ENCODE results near the gene OIT3. TPM values are rescaled to one million over a fixed set of nuclear protein-coding genes. Genes with fewer than 3 reads are reported as not detected.
"Not testable (repeated sequence)": the region's sequence is repeated elsewhere in the genome, so short reads cannot be mapped to it uniquely, and the experiment has no call there.

The OIT3 gene
- total RNA-seq, 1 donor from 2014 or later: not detected

DNA sequence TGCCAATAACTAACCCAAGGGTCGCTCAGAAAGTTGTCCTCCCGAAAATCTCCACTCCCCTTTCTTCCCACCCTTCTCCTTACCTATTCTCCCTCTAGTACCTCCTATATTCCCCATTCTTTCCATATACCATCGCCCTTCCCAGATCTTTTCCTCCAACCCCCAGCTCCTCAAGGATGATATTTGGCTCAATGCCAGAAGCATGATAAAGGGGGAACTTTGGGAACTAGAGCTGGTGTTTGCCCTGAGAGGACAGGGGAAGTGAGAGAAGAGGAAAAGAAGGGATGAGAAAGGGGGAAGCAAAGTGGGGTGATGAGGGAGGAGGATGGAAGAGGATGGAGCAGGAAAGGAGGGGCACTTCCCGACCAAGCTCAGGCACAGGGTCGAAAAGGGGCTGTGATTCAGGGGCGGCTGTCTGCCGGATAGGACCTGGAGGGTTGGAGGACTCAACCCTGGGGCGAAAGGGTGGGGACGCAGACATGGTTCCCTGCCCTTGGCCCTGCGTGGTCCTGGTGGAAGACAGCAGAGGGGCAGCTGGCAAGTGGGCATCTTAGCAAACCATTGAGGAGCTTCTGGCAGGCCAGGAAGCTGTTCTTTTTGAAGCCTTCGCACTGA lies 1.8 kb downstream of the OIT3 start:
- no peaks in the 10 kb centered on the region for H3K36me3 ChIP-seq
- no peak overlapping the region for H3K4me3 ChIP-seq
- no peak for DNase-seq
- intact Hi-C loops (cut with micrococcal nuclease): no loop called here
- peaks cover 11% of the 10 kb centered on the region for H3K4me1 ChIP-seq
- TF ChIP-seq, protein P1, sequence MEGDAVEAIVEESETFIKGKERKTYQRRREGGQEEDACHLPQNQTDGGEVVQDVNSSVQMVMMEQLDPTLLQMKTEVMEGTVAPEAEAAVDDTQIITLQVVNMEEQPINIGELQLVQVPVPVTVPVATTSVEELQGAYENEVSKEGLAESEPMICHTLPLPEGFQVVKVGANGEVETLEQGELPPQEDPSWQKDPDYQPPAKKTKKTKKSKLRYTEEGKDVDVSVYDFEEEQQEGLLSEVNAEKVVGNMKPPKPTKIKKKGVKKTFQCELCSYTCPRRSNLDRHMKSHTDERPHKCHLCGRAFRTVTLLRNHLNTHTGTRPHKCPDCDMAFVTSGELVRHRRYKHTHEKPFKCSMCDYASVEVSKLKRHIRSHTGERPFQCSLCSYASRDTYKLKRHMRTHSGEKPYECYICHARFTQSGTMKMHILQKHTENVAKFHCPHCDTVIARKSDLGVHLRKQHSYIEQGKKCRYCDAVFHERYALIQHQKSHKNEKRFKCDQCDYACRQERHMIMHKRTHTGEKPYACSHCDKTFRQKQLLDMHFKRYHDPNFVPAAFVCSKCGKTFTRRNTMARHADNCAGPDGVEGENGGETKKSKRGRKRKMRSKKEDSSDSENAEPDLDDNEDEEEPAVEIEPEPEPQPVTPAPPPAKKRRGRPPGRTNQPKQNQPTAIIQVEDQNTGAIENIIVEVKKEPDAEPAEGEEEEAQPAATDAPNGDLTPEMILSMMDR (IDR thresholded peaks at IDR 0.05; ENCODE audit: borderline replicate concordance): no peak
- no peak overlapping the region for H3K27ac ChIP-seq (replicated peaks)
- H3K27me3 ChIP-seq (ENCODE audit: low read depth): no peaks in the 10 kb centered on the region
- no peaks in the 10 kb centered on the region for H3K9me3 ChIP-seq (replicated peaks)

DNA sequence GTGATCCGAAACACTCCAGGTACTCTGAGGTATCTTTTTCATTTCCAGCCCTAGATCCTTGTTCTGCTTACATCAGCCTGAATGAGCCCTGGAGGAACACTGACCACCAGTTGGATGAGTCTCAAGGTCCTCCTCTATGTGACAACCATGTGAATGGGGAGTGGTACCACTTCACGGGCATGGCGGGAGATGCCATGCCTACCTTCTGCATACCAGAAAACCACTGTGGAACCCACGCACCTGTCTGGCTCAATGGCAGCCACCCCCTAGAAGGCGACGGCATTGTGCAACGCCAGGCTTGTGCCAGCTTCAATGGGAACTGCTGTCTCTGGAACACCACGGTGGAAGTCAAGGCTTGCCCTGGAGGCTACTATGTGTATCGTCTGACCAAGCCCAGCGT lies 5.1 kb downstream of the OIT3 start:
- TF ChIP-seq, protein P1 (IDR thresholded peaks at IDR 0.05; ENCODE audit: borderline replicate concordance): no peak
- Histone ChIP-seq H3K4me1 (no peaks in the 10 kb centered on the region), H3K36me3 (no peaks in the 10 kb centered on the region), H3K9me3 (replicated peaks) (no peaks in the 10 kb centered on the region), H3K27me3 (ENCODE audit: low read depth) (no peaks in the 10 kb centered on the region), H3K27ac (replicated peaks) (no peak overlapping the region), H3K4me3 (no peak overlapping the region)
- intact Hi-C loops (cut with micrococcal nuclease): no loop called here
- no peak for DNase-seq

DNA sequence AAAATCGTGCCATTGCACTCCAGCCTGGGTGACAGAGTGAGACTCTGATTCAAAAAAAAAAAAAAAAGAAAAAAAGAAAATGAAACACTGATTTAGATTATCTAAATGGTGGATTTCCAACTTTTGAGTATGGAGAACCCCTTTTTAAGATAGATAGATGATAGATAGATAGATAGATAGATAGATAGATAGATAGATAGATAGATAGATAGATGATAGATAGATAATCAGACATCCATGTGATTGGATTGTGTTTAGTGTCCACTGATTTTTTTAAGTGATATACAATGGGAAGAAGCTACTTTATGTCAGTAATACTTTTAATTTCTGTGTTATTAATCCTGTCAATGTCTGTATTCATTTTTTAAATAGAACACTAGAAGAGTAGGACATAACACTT lies 6.0 kb downstream of the OIT3 start:
- intact Hi-C loops (cut with micrococcal nuclease): no loop called here

DNA sequence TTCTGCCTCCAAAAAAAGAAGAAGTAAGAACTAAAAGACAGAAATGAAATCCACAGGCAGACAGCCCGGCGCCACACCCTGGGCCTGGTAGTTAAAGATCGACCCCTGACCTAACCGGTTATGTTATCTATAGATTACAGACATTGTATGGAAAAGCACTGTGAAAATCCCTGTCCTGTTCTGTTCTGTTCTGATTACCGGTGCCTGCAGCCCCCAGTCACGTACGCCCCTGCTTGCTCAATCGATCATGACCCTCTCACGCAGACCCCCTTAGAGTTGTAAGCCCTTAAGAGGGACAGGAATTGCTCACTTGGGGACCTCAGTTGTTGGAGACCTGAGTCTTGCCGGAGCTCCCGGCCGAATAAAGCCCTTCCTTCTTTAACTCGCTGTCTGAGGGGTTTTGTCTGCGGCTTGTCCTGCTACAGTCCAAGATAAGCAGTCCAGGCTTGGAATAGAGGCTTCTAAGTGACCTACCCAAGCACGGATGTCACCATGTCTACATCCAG lies 10.5 kb downstream of the OIT3 start:
- H3K9me3 ChIP-seq (replicated peaks): not testable (repeated sequence)

More for the DNA sequence above, 6.0 kb downstream of the OIT3 start:
- no peaks in the 10 kb centered on the region for H3K36me3 ChIP-seq
- no peak for DNase-seq
- H3K27ac ChIP-seq (replicated peaks): no peak overlapping the region
- TF ChIP-seq, protein P1 (IDR thresholded peaks at IDR 0.05; ENCODE audit: borderline replicate concordance): no peak
- no peaks in the 10 kb centered on the region for H3K9me3 ChIP-seq (replicated peaks)
- H3K4me3 ChIP-seq: no peak overlapping the region
- no peaks in the 10 kb centered on the region for H3K27me3 ChIP-seq (ENCODE audit: low read depth)
- no peaks in the 10 kb centered on the region for H3K4me1 ChIP-seq

DNA sequence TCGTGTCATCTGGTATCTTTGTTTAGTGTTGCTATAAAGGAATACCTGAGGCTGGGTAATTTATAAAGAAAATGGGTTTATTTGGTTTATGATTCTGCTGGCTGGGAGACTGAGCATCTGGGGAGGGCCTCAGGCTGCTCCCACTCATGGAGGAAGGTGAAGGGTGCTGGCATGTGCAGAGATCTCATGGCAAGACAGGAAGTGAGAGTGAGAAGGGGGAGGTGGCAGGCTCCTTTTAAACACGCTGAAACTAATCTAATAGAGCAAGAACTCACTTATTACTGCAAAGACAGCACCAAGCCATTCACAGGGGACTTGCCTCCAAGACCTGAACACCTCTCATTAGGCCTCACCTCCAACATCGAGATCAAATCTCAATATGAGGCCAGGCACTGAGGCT lies 11.3 kb downstream of the OIT3 start:
- no peaks in the 10 kb centered on the region for H3K27me3 ChIP-seq (ENCODE audit: low read depth)
- H3K4me3 ChIP-seq: no peak overlapping the region
- DNase-seq: no peak
- intact Hi-C loops (cut with micrococcal nuclease): no loop called here
- H3K27ac ChIP-seq (replicated peaks): no peak overlapping the region
- TF ChIP-seq, protein P1 (IDR thresholded peaks at IDR 0.05; ENCODE audit: borderline replicate concordance): no peak
- no peaks in the 10 kb centered on the region for H3K36me3 ChIP-seq
- H3K4me1 ChIP-seq: no peaks in the 10 kb centered on the region
- no peaks in the 10 kb centered on the region for H3K9me3 ChIP-seq (replicated peaks)

More for the DNA sequence above, 10.5 kb downstream of the OIT3 start:
- H3K27ac ChIP-seq (replicated peaks); intact Hi-C loops (cut with micrococcal nuclease); H3K4me3 ChIP-seq; DNase-seq; H3K4me1 ChIP-seq; H3K36me3 ChIP-seq; H3K27me3 ChIP-seq (ENCODE audit: low read depth): not testable (repeated sequence)

DNA sequence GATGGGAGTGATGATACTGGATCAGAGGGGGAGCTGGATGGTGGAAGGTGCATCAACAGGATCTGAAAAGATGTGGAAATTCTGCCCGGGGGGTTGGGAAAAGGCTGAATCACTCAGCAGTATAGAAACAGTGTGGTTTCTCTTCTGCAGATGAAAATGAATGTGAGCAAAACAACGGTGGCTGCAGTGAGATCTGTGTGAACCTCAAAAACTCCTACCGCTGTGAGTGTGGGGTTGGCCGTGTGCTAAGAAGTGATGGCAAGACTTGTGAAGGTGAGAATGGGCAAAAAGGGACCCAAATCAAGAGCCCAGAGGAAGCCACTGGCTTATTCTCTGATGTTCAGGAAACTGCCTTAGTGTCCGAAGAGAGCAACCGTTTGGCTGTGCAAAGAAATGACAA lies 12.9 kb downstream of the OIT3 start:
- TF ChIP-seq, protein P1 (IDR thresholded peaks at IDR 0.05; ENCODE audit: borderline replicate concordance): no peak
- Histone ChIP-seq H3K27ac (replicated peaks) (no peak overlapping the region), H3K27me3 (ENCODE audit: low read depth) (no peaks in the 10 kb centered on the region), H3K9me3 (replicated peaks) (no peaks in the 10 kb centered on the region), H3K4me3 (no peak overlapping the region), H3K36me3 (no peaks in the 10 kb centered on the region), H3K4me1 (no peaks in the 10 kb centered on the region)
- no peak for DNase-seq
- intact Hi-C loops (cut with micrococcal nuclease): no loop called here

Data from left ventricle myocardium inferior (tissue), 1 donor.